Panc1 (cell line): ENCODE measurements around the gene IRS4. TPM values are rescaled to one million over a fixed set of nuclear protein-coding genes. Genes with fewer than 3 reads are reported as not detected.

ENCODE experiments used
- ATAC-seq: fragments of 200-7000 bp; cut with Tn5 transposase; 2 replicates; pipeline ENCODE4 v1.9.1; 2020; ENCODE audit warnings: mild to moderate bottlenecking, moderate library complexity
- BruUV-seq: library from RNA; stranded (reverse); fragments of 400-500 nt; replicated peaks from 2 replicates; lab custom pipeline; 2021; lab: Mats Ljungman, UMichigan
- CTCF ChIA-PET: fragments of 300-600 bp; sonication (Branson Sonifier 250); formaldehyde crosslinking; loops from one replicate; lab custom pipeline; 2022; ENCODE audit warnings: antibody characterized with exemption; lab: Charles Lee
- POLR2A ChIA-PET: fragments of 300-600 bp; sonication (Branson Sonifier 250); formaldehyde crosslinking; loops from one replicate; lab custom pipeline; 2022; ENCODE audit warnings: antibody characterized with exemption; lab: Charles Lee
- DNase-seq: peaks from one replicate; pipeline ENCODE4 v3.0.0-alpha.2; 2010; ENCODE audit warnings: low read depth, low spot score
- H3K27ac ChIP-seq: 2 replicates; pipeline ENCODE4 v1.5.1; 2011; ENCODE audit warnings: mild to moderate bottlenecking, low read length, inconsistent platforms
- H3K27me3 ChIP-seq: fragments of 200-500 bp; sonication (Bioruptor generic); 2 replicates; pipeline ENCODE4 v1.6.0; 2014; ENCODE audit warnings: low read length, inconsistent platforms; ENCODE audit not compliant: control insufficient read depth, insufficient read depth
- H3K36me3 ChIP-seq: fragments of 200-500 bp; sonication (Bioruptor generic); 2 replicates; pipeline ENCODE4 v1.5.1; 2014; ENCODE audit warnings: inconsistent platforms, mild to moderate bottlenecking, low read length, moderate library complexity; ENCODE audit not compliant: control insufficient read depth, insufficient read depth
- H3K4me1 ChIP-seq: 2 replicates; pipeline ENCODE4 v1.5.1; 2011; ENCODE audit warnings: inconsistent platforms, mild to moderate bottlenecking, low read length, moderate library complexity; ENCODE audit not compliant: control insufficient read depth, insufficient read depth
- H3K4me3 ChIP-seq, 2 experiments: 2 replicates each; pipeline ENCODE4 v1.5.1; 2011 to 2012; ENCODE audit warnings: low read depth in 2 of 2, low read length in 2 of 2, mild to moderate bottlenecking in 2 of 2, inconsistent platforms in 1 of 2, moderate library complexity in 1 of 2
- H3K9me3 ChIP-seq: fragments of 200-500 bp; sonication (Bioruptor generic); 2 replicates; pipeline ENCODE4 v1.5.1; 2014; ENCODE audit warnings: low read depth, mild to moderate bottlenecking, inconsistent platforms, low read length, moderate library complexity; ENCODE audit not compliant: control insufficient read depth, insufficient read depth
- CTCF ChIP-seq: fragments of 450-650 bp; IDR thresholded peaks from 2 replicates; pipeline ENCODE4 v1.5.1; 2017; ENCODE audit warnings: mild to moderate bottlenecking
- POLR2AphosphoS5 ChIP-seq: IDR thresholded peaks from 2 replicates; pipeline ENCODE4 v1.6.1; 2012; ENCODE audit warnings: mild to moderate bottlenecking, low read depth, low read length, moderate library complexity
- REST ChIP-seq, 2 experiments: IDR thresholded peaks; 2 replicates each; pipeline ENCODE4 v1.6.1; 2011 to 2012; ENCODE audit warnings: low read depth in 2 of 2, control low read depth in 1 of 2, low read length in 1 of 2, mild to moderate bottlenecking in 1 of 2, moderate library complexity in 1 of 2; ENCODE audit not compliant: insufficient read depth in 1 of 2
- SIN3A ChIP-seq: IDR thresholded peaks from 2 replicates; pipeline ENCODE4 v1.6.1; 2012; ENCODE audit warnings: low read depth, mild to moderate bottlenecking, low read length, moderate library complexity, borderline replicate concordance; ENCODE audit not compliant: insufficient read depth
- TCF7L2 ChIP-seq: IDR thresholded peaks from 2 replicates; pipeline ENCODE4 v1.6.1; 2011; ENCODE audit warnings: mild to moderate bottlenecking, low read depth, low read length, inconsistent platforms
- in situ Hi-C: cut with HindIII; loops from 2 replicates; pipeline ENCODE4 v1.10.0; 2016; ENCODE audit warnings: low sequenced_read_pairs, low pct_unique_long_range_greater_than_20kb
- intact Hi-C: fragments of 100-400 bp; cut with micrococcal nuclease; formaldehyde crosslinking; loops from one replicate; pipeline ENCODE4 v1.10.0; 2022; ENCODE audit not compliant: unreplicated experiment
- total RNA-seq: library from RNA; stranded (reverse); gene quantifications from one replicate; pipeline ENCODE4 v1.2.1, GENCODE V29; 2021; ENCODE audit not compliant: unreplicated experiment

IRS4 gene
- total RNA-seq, 1 experiment from 2014 or later: not detected

GRCh38 chrX:108735679-108736508 is 469 bp downstream of the IRS4 start:
- ChIA-PET CTCF (no interaction called here), POLR2A (interaction anchor here (0.6 kb wide), 1 partner anchor 34 kb away, joined by 11 read pairs; no protein-coding TSS in a partner anchor)
- TF ChIP-seq SIN3A: no peak
- no peak for TF ChIP-seq REST (IDR thresholded peaks at IDR 0.05; ENCODE audit: insufficient read depth in 1 of 2, low read depth in 2 of 2, low read length in 1 of 2)
- no peak for TF ChIP-seq CTCF
- TF ChIP-seq POLR2AphosphoS5: no peak
- no peak for TF ChIP-seq TCF7L2
- ATAC-seq (peak; percentile 64), DNase-seq (no peak)
- H3K36me3 ChIP-seq: no peaks in the 10 kb centered on the region
- BruUV-seq: no TSS peak
- H3K4me3 ChIP-seq: peak overlapping the region; percentile 31 to 56
- H3K9me3 ChIP-seq: no peaks in the 10 kb centered on the region
- in situ Hi-C loops (no loop called here), intact Hi-C loops (loop anchor here (10.0 kb wide), 1 partner anchor 151 kb away; no protein-coding TSS in a partner anchor)
- H3K4me1 ChIP-seq: peaks cover 3% of the 10 kb centered on the region; the same call in 1 of the 2 replicates
- H3K27me3 ChIP-seq: peaks cover 35% of the 10 kb centered on the region
- no peak overlapping the region for H3K27ac ChIP-seq

- H3K27me3 ChIP-seq: peaks cover 35% of the 10 kb centered on the region
- DNase-seq (no peak), ATAC-seq (peak; percentile 61)
- in situ Hi-C loops (no loop called here), intact Hi-C loops (loop anchor here (10.0 kb wide), 1 partner anchor 150 kb away; no protein-coding TSS in a partner anchor)
- peak overlapping the region in 1 of 2 experiments; percentile 56; a peak in 2 of 4 replicates for H3K4me3 ChIP-seq
- no TSS peak for BruUV-seq
- no peaks in the 10 kb centered on the region for H3K36me3 ChIP-seq
- TF ChIP-seq CTCF (peak; percentile 55), REST (IDR thresholded peaks at IDR 0.05; ENCODE audit: insufficient read depth in 1 of 2, low read depth in 2 of 2, low read length in 1 of 2) (no peak)
- no peaks in the 10 kb centered on the region for H3K9me3 ChIP-seq
- ChIA-PET CTCF (no interaction called here), POLR2A (no interaction called here)
- H3K27ac ChIP-seq: no peak overlapping the region
- peaks cover 3% of the 10 kb centered on the region; the same call in 1 of the 2 replicates for H3K4me1 ChIP-seq
Measured at GRCh38 chrX:108735091-108735678, 1.2 kb downstream of the IRS4 start.
